K562 (cell line): ENCODE measurements around the gene PTGES3L. TPM values are rescaled to one million over a fixed set of nuclear protein-coding genes. Genes with fewer than 3 reads are reported as not detected.
A peak's percentile ranks its signal among the peaks of the same experiment; 100 is the strongest.

Experiments used
- BCOR ChIP-seq: fragments of 450-650 bp; IDR thresholded peaks from 2 replicates; pipeline ENCODE4 v1.6.1; 2016
- FOXP1 ChIP-seq: sonication (generic); formaldehyde crosslinking; IDR thresholded peaks from 2 replicates; pipeline ENCODE4 v1.8.0; 2022; ENCODE audit warnings: mild to moderate bottlenecking, missing genetic modification reagents
- HOXB6 ChIP-seq: fragments of 250-450 bp; sonication (Bioruptor Pico); IDR thresholded peaks from 2 replicates; pipeline ENCODE4 v1.5.1; 2022; ENCODE audit warnings: mild to moderate bottlenecking, borderline replicate concordance
- JUND ChIP-seq, 2 experiments: IDR thresholded peaks; 2 replicates in 1 of 2; 3 replicates in 1 of 2; pipeline ENCODE4 v1.6.1; 2011; ENCODE audit warnings: borderline replicate concordance in 2 of 2, low read depth in 2 of 2, low read length in 2 of 2, improper control_type of control experiment in 1 of 2, missing biosample characterization in 1 of 2, missing genetic modification characterization in 1 of 2, missing genetic modification reagents in 1 of 2
- MAFG ChIP-seq: fragments of 450-650 bp; conservative IDR thresholded peaks from 2 replicates; pipeline ENCODE4 v1.6.1; 2016; ENCODE audit warnings: missing genetic modification characterization, missing compliant biosample characterization
- MTA1 ChIP-seq: fragments of 450-650 bp; IDR thresholded peaks from 2 replicates; pipeline ENCODE4 v1.6.1; 2017; ENCODE audit warnings: borderline replicate concordance
- MTA3 ChIP-seq: fragments of 450-650 bp; formaldehyde crosslinking; IDR thresholded peaks from 2 replicates; pipeline ENCODE4 v1.6.1; 2017; ENCODE audit warnings: mild to moderate bottlenecking, borderline replicate concordance
- RB1 ChIP-seq: fragments of 450-650 bp; IDR thresholded peaks from 2 replicates; pipeline ENCODE4 v1.6.1; 2017; ENCODE audit warnings: low read depth, mild to moderate bottlenecking
- RCOR1 ChIP-seq, 2 experiments: IDR thresholded peaks; 2 replicates each; pipeline ENCODE4 v1.6.1; 2012; ENCODE audit warnings: low read depth in 2 of 2, low read length in 2 of 2, borderline replicate concordance in 1 of 2, improper control_type of control experiment in 1 of 2
- SUPT5H ChIP-seq: fragments of 450-650 bp; IDR thresholded peaks from 2 replicates; pipeline ENCODE4 v1.6.1; 2016
- ZBTB1 ChIP-seq: sonication (generic); formaldehyde crosslinking; IDR thresholded peaks from 2 replicates; pipeline ENCODE4 v1.8.1; 2023; ENCODE audit warnings: missing genetic modification reagents, low read depth, mild to moderate bottlenecking, borderline replicate concordance
- polyA plus RNA-seq, 8 experiments: library from polyadenylated mRNA; depleted of rRNA in 4 of 8; stranded (reverse) in 5 of 8; unstranded in 3 of 8; fragments of >200 nt; fragmentation: Nextera tagmentation in 2 of 8; fragmentation: Illumina TruSeq in 1 of 8; extraction: Ambion mirVana in 2 of 8; extraction: Trizol in 1 of 8; gene quantifications; 2 replicates each; pipeline versions ENCODE4 v1.2.1 to v1.2.3, GENCODE V29; 2011 to 2014; ENCODE audit warnings: inconsistent platforms in 1 of 8, missing spikeins in 1 of 8
- total RNA-seq, 7 experiments: library from RNA; depleted of rRNA in 6 of 7; stranded (reverse); fragments of >200 nt in 6 of 7; fragmentation: Illumina TruSeq in 2 of 7; extraction: Trizol in 2 of 7; gene quantifications; 2 replicates each; pipeline versions ENCODE4 v1.2.1 to v1.2.3, GENCODE V29; 2011 to 2021; ENCODE audit warnings: low replicate concordance in 1 of 7
- TF ChIP-seq, protein P1 (sequence below): sonication (generic); formaldehyde crosslinking; IDR thresholded peaks from 2 replicates; pipeline ENCODE4 v1.8.1; 2023; ENCODE audit warnings: mild to moderate bottlenecking, missing genetic modification reagents
- TF ChIP-seq, protein P2 (sequence below): IDR thresholded peaks from 2 replicates; pipeline ENCODE4 v1.6.1; 2011; ENCODE audit warnings: borderline replicate concordance, low read depth, mild to moderate bottlenecking, moderate library complexity, low read length; ENCODE audit not compliant: insufficient read depth, poor library complexity, severe bottlenecking
- TF ChIP-seq, protein P3 (sequence below): fragments of 250-450 bp; sonication (Bioruptor Pico); IDR thresholded peaks from 2 replicates; pipeline ENCODE4 v1.5.0; 2021; ENCODE audit warnings: mild to moderate bottlenecking, borderline replicate concordance
- TF ChIP-seq, protein P4 (sequence below): fragments of 450-650 bp; IDR thresholded peaks from 2 replicates; pipeline ENCODE4 v1.6.1; 2016; ENCODE audit warnings: antibody characterized with exemption
- TF ChIP-seq, protein P5 (sequence below), 3 experiments: IDR thresholded peaks in 2 of 3; conservative IDR thresholded peaks in 1 of 3; 2 replicates each; pipeline ENCODE4 v1.5.1; 2011 to 2012; ENCODE audit warnings: low read length in 3 of 3, mild to moderate bottlenecking in 3 of 3, control low read depth in 2 of 3, improper control_type of control experiment in 1 of 3, inconsistent platforms in 1 of 3, low read depth in 1 of 3, mixed read lengths in 1 of 3, moderate library complexity in 1 of 3; ENCODE audit not compliant: insufficient read depth in 2 of 3

PTGES3L gene
- total and polyA plus RNA-seq, 9 of the 15 experiments (the other 6 are each of a cell fraction or from before 2014, with no cell fraction given): 6.0 to 16.0 (median 9.6) TPM

DNA sequence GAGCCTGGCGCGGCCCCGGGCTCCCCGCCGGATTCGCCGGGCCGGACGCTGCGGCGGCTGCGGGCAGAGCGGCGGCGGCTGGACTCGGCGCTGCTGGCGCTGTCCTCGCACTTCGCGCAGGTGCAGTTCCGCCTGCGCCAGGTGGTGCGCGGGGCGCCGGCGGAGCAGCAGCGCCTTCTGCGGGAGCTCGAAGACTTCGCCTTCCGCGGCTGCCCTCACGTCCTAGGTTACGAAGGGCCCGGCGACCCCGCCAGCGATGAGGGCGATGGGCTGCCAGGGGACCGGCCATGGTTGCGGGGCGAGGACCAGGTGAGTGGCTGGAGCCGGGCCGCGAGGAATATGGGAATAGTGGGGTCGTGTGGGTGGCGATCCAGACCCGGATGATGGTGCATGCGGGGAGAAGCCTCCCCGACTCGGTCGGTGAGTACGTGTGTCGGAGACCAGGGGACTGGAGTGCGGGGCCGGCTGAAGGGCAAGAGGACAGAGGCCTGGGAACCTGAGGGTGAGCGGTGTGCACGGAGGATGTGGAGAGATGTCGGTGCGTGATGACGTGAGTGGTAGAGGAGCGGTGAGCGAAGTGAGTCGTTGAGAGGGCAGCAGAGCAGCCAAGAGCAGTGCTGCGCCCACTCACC lies 1.0 kb upstream of the PTGES3L start (continued):
- peak; percentile 40; the same call in 1 of the 2 replicates for TF ChIP-seq BCOR
- no peak for TF ChIP-seq MAFG (tag)
- TF ChIP-seq ZBTB1 (CRISPR knock-in tag): peak; percentile 86; the same call in 1 of the 2 replicates
- peak; percentile 56; the same call in 1 of the 2 replicates for TF ChIP-seq RB1
- 0 out of 2 replicates have a peak, but pooled peaks have one; percentile 7 for TF ChIP-seq JUND (IDR thresholded peaks at IDR 0.05; ENCODE audit: borderline replicate concordance, low read depth, low read length)
- TF ChIP-seq JUND (tag; IDR thresholded peaks at IDR 0.05; ENCODE audit: borderline replicate concordance, low read depth, low read length): no peak
- 0 out of 2 replicates have a peak, but pooled peaks have one; percentile 61 for TF ChIP-seq MTA1
- peak; percentile 56 for TF ChIP-seq SUPT5H
- peak; percentile 21; the same call in 1 of the 2 replicates for TF ChIP-seq MTA3
- TF ChIP-seq, protein P1, sequence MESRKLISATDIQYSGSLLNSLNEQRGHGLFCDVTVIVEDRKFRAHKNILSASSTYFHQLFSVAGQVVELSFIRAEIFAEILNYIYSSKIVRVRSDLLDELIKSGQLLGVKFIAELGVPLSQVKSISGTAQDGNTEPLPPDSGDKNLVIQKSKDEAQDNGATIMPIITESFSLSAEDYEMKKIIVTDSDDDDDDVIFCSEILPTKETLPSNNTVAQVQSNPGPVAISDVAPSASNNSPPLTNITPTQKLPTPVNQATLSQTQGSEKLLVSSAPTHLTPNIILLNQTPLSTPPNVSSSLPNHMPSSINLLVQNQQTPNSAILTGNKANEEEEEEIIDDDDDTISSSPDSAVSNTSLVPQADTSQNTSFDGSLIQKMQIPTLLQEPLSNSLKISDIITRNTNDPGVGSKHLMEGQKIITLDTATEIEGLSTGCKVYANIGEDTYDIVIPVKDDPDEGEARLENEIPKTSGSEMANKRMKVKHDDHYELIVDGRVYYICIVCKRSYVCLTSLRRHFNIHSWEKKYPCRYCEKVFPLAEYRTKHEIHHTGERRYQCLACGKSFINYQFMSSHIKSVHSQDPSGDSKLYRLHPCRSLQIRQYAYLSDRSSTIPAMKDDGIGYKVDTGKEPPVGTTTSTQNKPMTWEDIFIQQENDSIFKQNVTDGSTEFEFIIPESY: peak; percentile 64; the same call in 1 of the 2 replicates
- TF ChIP-seq FOXP1: 0 out of 2 replicates have a peak, but pooled peaks have one; percentile 70
- TF ChIP-seq, protein P2, sequence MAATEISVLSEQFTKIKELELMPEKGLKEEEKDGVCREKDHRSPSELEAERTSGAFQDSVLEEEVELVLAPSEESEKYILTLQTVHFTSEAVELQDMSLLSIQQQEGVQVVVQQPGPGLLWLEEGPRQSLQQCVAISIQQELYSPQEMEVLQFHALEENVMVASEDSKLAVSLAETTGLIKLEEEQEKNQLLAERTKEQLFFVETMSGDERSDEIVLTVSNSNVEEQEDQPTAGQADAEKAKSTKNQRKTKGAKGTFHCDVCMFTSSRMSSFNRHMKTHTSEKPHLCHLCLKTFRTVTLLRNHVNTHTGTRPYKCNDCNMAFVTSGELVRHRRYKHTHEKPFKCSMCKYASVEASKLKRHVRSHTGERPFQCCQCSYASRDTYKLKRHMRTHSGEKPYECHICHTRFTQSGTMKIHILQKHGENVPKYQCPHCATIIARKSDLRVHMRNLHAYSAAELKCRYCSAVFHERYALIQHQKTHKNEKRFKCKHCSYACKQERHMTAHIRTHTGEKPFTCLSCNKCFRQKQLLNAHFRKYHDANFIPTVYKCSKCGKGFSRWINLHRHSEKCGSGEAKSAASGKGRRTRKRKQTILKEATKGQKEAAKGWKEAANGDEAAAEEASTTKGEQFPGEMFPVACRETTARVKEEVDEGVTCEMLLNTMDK: peak; percentile 60
- no peak for TF ChIP-seq RCOR1 (IDR thresholded peaks at IDR 0.05; ENCODE audit: borderline replicate concordance in 1 of 2, low read depth in 2 of 2, low read length in 2 of 2)
- TF ChIP-seq, protein P3, sequence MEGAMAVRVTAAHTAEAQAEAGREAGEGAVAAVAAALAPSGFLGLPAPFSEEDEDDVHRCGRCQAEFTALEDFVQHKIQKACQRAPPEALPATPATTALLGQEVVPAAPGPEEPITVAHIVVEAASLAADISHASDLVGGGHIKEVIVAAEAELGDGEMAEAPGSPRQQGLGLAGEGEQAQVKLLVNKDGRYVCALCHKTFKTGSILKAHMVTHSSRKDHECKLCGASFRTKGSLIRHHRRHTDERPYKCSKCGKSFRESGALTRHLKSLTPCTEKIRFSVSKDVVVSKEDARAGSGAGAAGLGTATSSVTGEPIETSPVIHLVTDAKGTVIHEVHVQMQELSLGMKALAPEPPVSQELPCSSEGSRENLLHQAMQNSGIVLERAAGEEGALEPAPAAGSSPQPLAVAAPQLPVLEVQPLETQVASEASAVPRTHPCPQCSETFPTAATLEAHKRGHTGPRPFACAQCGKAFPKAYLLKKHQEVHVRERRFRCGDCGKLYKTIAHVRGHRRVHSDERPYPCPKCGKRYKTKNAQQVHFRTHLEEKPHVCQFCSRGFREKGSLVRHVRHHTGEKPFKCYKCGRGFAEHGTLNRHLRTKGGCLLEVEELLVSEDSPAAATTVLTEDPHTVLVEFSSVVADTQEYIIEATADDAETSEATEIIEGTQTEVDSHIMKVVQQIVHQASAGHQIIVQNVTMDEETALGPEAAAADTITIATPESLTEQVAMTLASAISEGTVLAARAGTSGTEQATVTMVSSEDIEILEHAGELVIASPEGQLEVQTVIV: no peak
- TF ChIP-seq, protein P4, sequence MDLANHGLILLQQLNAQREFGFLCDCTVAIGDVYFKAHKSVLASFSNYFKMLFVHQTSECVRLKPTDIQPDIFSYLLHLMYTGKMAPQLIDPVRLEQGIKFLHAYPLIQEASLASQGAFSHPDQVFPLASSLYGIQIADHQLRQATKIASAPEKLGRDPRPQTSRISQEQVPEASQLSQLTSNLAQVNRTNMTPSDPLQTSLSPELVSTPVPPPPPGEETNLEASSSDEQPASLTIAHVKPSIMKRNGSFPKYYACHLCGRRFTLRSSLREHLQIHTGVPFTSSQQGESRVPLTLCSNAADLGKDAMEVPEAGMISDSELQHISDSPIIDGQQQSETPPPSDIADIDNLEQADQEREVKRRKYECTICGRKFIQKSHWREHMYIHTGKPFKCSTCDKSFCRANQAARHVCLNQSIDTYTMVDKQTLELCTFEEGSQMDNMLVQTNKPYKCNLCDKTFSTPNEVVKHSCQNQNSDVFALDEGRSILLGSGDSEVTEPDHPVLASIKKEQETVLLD: 0 out of 2 replicates have a peak, but pooled peaks have one; percentile 49
- TF ChIP-seq HOXB6 (CRISPR knock-in tag): no peak
- TF ChIP-seq, protein P5, sequence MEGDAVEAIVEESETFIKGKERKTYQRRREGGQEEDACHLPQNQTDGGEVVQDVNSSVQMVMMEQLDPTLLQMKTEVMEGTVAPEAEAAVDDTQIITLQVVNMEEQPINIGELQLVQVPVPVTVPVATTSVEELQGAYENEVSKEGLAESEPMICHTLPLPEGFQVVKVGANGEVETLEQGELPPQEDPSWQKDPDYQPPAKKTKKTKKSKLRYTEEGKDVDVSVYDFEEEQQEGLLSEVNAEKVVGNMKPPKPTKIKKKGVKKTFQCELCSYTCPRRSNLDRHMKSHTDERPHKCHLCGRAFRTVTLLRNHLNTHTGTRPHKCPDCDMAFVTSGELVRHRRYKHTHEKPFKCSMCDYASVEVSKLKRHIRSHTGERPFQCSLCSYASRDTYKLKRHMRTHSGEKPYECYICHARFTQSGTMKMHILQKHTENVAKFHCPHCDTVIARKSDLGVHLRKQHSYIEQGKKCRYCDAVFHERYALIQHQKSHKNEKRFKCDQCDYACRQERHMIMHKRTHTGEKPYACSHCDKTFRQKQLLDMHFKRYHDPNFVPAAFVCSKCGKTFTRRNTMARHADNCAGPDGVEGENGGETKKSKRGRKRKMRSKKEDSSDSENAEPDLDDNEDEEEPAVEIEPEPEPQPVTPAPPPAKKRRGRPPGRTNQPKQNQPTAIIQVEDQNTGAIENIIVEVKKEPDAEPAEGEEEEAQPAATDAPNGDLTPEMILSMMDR (IDR thresholded peaks at IDR 0.05 in 2 of 3, conservative IDR thresholded peaks at IDR 0.05 in 1 of 3; ENCODE audit: insufficient read depth in 2 of 3, low read depth in 1 of 3, low read length in 3 of 3): peak; percentile 27 to 78 (median 51); a peak in 4 of 6 replicates
